GM12875 (cell line): ENCODE measurements around the gene KLK15.
"Not testable (repeated sequence)": the region's sequence is repeated elsewhere in the genome, so short reads cannot be mapped to it uniquely, and the experiment has no call there.

Source experiments
- H3K4me3 ChIP-seq: one replicate; pipeline ENCODE4 v1.5.1; 2011; ENCODE audit warnings: low read depth, low read length, control low read depth
- TF ChIP-seq, protein P1 (sequence below): IDR thresholded peaks from 2 replicates; pipeline ENCODE4 v1.5.1; 2011; ENCODE audit warnings: low read depth, mild to moderate bottlenecking, control low read depth, inconsistent platforms, low read length, moderate library complexity, borderline replicate concordance; ENCODE audit not compliant: insufficient read depth

Gene KLK15

DNA sequence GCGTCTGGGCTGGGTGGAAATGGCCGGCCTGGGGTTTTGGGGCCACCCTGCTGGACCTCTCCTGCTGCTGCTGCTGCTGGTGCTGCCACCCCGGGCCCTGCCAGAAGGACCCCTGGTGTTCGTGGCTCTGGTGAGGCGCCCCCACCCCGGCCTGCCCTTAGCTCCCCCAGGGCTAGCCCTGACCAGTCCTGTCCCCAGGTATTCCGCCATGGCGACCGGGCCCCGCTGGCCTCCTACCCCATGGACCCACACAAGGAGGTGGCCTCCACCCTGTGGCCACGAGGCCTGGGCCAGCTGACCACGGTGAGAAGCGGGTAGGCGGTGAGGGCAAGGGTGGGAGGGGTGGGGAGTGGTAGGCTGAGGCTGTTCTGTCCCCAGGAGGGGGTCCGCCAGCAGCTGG, 43.0 kb downstream of the KLK15 start, which contains the start of gene ACP4:
ACP4 (plus strand) TSS at position 20 of the 400 bp plus-strand sequence; CDS start at position 20, 0 bp downstream.
- TF ChIP-seq, protein P1, sequence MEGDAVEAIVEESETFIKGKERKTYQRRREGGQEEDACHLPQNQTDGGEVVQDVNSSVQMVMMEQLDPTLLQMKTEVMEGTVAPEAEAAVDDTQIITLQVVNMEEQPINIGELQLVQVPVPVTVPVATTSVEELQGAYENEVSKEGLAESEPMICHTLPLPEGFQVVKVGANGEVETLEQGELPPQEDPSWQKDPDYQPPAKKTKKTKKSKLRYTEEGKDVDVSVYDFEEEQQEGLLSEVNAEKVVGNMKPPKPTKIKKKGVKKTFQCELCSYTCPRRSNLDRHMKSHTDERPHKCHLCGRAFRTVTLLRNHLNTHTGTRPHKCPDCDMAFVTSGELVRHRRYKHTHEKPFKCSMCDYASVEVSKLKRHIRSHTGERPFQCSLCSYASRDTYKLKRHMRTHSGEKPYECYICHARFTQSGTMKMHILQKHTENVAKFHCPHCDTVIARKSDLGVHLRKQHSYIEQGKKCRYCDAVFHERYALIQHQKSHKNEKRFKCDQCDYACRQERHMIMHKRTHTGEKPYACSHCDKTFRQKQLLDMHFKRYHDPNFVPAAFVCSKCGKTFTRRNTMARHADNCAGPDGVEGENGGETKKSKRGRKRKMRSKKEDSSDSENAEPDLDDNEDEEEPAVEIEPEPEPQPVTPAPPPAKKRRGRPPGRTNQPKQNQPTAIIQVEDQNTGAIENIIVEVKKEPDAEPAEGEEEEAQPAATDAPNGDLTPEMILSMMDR = no peak
- H3K4me3 ChIP-seq = no peak within 1 kb of the TSS

GRCh38 chr19:50785329-50785728, 48.0 kb downstream of the KLK15 start:
- TF ChIP-seq, protein P1 = no peak
- H3K4me3 ChIP-seq = no peak overlapping the region

DNA sequence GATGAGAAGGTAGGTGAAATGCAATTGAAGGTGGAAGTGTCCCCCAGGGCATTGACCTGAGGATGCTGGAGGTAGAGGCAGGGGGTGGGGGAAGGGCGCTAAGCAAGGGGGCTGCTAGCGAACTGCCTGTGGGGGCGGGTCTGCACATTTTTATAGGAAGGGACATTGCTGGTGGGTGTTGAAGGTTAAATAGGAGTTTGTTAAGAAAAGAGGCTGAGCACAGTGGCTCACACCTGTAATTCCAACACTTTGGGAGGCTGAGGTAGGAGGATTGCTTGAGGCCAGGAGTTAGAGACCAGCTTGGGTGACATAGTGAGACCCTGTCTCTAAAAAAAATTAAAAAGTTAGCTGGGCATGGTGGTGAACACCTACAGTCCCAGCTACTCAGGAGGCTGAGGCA, 48.7 kb downstream of the KLK15 start:
- TF ChIP-seq, protein P1 = no peak
- H3K4me3 ChIP-seq = no peak overlapping the region

DNA sequence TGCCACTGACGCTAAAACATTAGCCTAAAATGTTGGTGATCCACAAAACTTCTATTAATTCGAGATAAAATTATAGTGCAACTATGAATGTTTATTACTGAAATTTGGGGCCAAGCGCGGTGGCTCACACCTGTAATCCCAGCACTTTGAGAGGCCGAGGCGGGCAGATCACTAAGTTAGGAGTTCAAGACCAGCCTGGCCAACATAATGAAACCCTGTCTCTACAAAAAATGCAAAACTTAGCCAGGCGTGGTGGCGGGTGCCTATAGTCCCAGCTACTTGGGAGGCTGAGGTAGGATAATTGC, 49.6 kb downstream of the KLK15 start:
- H3K4me3 ChIP-seq = not testable (repeated sequence)

- TF ChIP-seq, protein P1 = no peak
- no peak overlapping the region for H3K4me3 ChIP-seq
These were observed 52.5 kb downstream of the KLK15 start for GRCh38 chr19:50780753-50781435.

- H3K4me3 ChIP-seq = no peak overlapping the region
- TF ChIP-seq, protein P1 = no peak
These were observed 53.6 kb downstream of the KLK15 start for GRCh38 chr19:50779504-50780457.

DNA sequence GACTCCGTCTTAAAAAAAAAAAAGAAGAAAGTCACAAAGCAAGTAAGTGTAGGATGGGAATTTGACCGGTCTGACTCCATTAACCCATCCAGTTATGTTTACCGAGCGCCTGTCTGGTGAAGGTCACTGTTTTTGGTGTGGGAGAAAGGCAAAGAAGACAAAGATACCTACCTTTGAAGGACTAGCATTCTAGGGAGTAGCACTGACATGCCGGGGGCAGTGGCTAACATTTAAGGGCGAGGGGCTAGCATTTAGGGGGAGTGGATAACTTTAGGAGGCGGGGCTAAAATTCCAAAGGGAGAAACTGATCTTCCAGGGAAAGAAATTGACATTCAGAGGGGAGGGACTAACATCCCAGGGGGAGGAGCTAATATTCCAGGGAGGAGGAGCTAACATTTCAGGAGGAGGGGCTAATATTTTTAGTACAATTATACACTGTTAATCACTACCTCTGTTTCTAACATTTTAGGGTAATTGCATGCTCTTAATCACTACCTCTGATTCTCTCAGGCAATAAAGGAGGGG, 54.4 kb downstream of the KLK15 start:
- TF ChIP-seq, protein P1 = no peak
- no peak overlapping the region for H3K4me3 ChIP-seq
